PC-3 (cell line): ENCODE data around the gene GRIN1. TPM values are rescaled to one million over a fixed set of nuclear protein-coding genes. Genes with fewer than 3 reads are reported as not detected.

Experiments used
- ATAC-seq: fragments of 200-7000 bp; cut with Tn5 transposase; 2 replicates; pipeline ENCODE4 v1.9.1; 2020; ENCODE audit warnings: mild to moderate bottlenecking, moderate library complexity
- BruUV-seq: library from RNA; stranded (reverse); fragments of 400-500 nt; replicated peaks from 2 replicates; lab custom pipeline; 2021; lab: Mats Ljungman, UMichigan
- CTCF ChIA-PET: fragments of 300-600 bp; sonication (Branson Sonifier 250); formaldehyde crosslinking; loops from one replicate; lab custom pipeline; 2022; ENCODE audit warnings: antibody characterized with exemption; lab: Charles Lee
- POLR2A ChIA-PET: fragments of 300-600 bp; sonication (Branson Sonifier 250); formaldehyde crosslinking; loops from one replicate; lab custom pipeline; 2022; ENCODE audit warnings: antibody characterized with exemption; ENCODE audit not compliant: unreplicated experiment; lab: Charles Lee
- DNase-seq: peaks from one replicate; pipeline ENCODE4 v3.0.0-alpha.2; 2015
- H2AFZ ChIP-seq: fragments of 300-600 bp; sonication (generic); 2 replicates; pipeline ENCODE4 v1.6.0; 2016; ENCODE audit warnings: antibody characterized with exemption, low read length
- H3F3A ChIP-seq: fragments of 300-600 bp; sonication (generic); one replicate; pipeline ENCODE4 v1.6.0; 2017; ENCODE audit warnings: antibody characterized with exemption, low read length, control low read depth, mild to moderate bottlenecking; ENCODE audit not compliant: unreplicated experiment
- H3K27ac ChIP-seq: fragments of 300-600 bp; sonication (generic); 2 replicates; pipeline ENCODE4 v1.5.1; 2016; ENCODE audit warnings: mild to moderate bottlenecking, low read length
- H3K27me3 ChIP-seq: fragments of 300-600 bp; sonication (generic); 2 replicates; pipeline ENCODE4 v1.6.1; 2016; ENCODE audit warnings: low read length, mixed read lengths
- H3K36me3 ChIP-seq: fragments of 300-600 bp; sonication (generic); 2 replicates; pipeline ENCODE4 v1.6.1; 2016; ENCODE audit warnings: low read depth, mixed run types, low read length, mixed read lengths
- H3K4me1 ChIP-seq: fragments of 300-600 bp; sonication (generic); 2 replicates; pipeline ENCODE4 v1.5.1; 2016; ENCODE audit warnings: low read length; ENCODE audit not compliant: insufficient read depth
- H3K4me2 ChIP-seq: fragments of 300-600 bp; sonication (generic); 2 replicates; pipeline ENCODE4 v1.6.0; 2016; ENCODE audit warnings: low read length
- H3K4me3 ChIP-seq: fragments of 300-600 bp; sonication (generic); 2 replicates; pipeline ENCODE4 v1.5.1; 2016; ENCODE audit warnings: mild to moderate bottlenecking, low read length, mixed read lengths
- H3K79me2 ChIP-seq: fragments of 300-600 bp; sonication (generic); 2 replicates; pipeline ENCODE4 v1.6.1; 2017; ENCODE audit warnings: low read length, mixed read lengths
- H3K9ac ChIP-seq: fragments of 300-600 bp; sonication (generic); 2 replicates; pipeline ENCODE4 v1.6.0; 2016; ENCODE audit warnings: mild to moderate bottlenecking, low read length
- H3K9me2 ChIP-seq: fragments of 300-600 bp; sonication (generic); replicated peaks from 2 replicates; pipeline ENCODE4 v1.6.1; 2016; ENCODE audit warnings: mixed run types, low read length, mixed read lengths
- H3K9me3 ChIP-seq: fragments of 300-600 bp; sonication (generic); 2 replicates; pipeline ENCODE4 v1.6.1; 2016; ENCODE audit warnings: low read length, mixed read lengths
- H4K20me1 ChIP-seq: fragments of 300-600 bp; sonication (generic); 2 replicates; pipeline ENCODE4 v1.6.1; 2016; ENCODE audit warnings: low read length, mixed read lengths
- CTCF ChIP-seq: fragments of 300-600 bp; sonication (generic); conservative IDR thresholded peaks from 2 replicates; pipeline ENCODE4 v1.5.1; 2017; ENCODE audit warnings: antibody characterized with exemption, low read depth, mild to moderate bottlenecking, low read length
- EZH2 ChIP-seq: fragments of 300-600 bp; sonication (generic); IDR thresholded peaks from one replicate; pipeline ENCODE4 v1.6.1; 2017; ENCODE audit warnings: antibody characterized with exemption, mild to moderate bottlenecking, low read length; ENCODE audit not compliant: unreplicated experiment
- EZH2phosphoT487 ChIP-seq: fragments of 300-600 bp; sonication (generic); IDR thresholded peaks from 2 replicates; pipeline ENCODE4 v1.6.1; 2018; ENCODE audit warnings: mild to moderate bottlenecking, antibody characterized with exemption, low read length, borderline replicate concordance
- intact Hi-C: fragments of 100-400 bp; cut with micrococcal nuclease; formaldehyde crosslinking; loops from 2 replicates; pipeline ENCODE4 v1.9.0; 2023
- total RNA-seq: library from RNA; depleted of rRNA; stranded (reverse); fragments of >200 nt; gene quantifications from 2 replicates; pipeline ENCODE4 v1.2.3, GENCODE V29; 2014

Gene GRIN1
- total RNA-seq, 1 experiment from 2014 or later: 0.11 TPM

GRCh38 chr9:137187386-137187785, 48.4 kb downstream of the GRIN1 start:
- H2AFZ ChIP-seq: no peak overlapping the region
- H3F3A ChIP-seq: no peaks in the 10 kb centered on the region
- DNase-seq (no peak), ATAC-seq (no peak)
- H3K4me1 ChIP-seq: peaks cover 25% of the 10 kb centered on the region
- H3K4me2 ChIP-seq: peak overlapping the region; percentile 96
- peaks cover 40% of the 10 kb centered on the region for H3K79me2 ChIP-seq
- H3K27me3 ChIP-seq: no peaks in the 10 kb centered on the region
- H3K4me3 ChIP-seq: peak overlapping the region; percentile 99
- H3K9me3 ChIP-seq: no peaks in the 10 kb centered on the region
- TF ChIP-seq EZH2 (no peak), CTCF (no peak), EZH2phosphoT487 (no peak)
- no TSS peak for BruUV-seq
- H3K27ac ChIP-seq: no peak overlapping the region
- H3K9me2 ChIP-seq: no peaks in the 10 kb centered on the region
- CTCF ChIA-PET: no interaction called here
- intact Hi-C loops: loop anchor here (5.0 kb wide), 1 partner anchor 40 kb away; the partner anchor contains the start of genes CYSRT1 and RNF224
- peaks cover 11% of the 10 kb centered on the region for H4K20me1 ChIP-seq
- peak overlapping the region; percentile 93 for H3K9ac ChIP-seq
- POLR2A ChIA-PET: no interaction called here
- H3K36me3 ChIP-seq: no peaks in the 10 kb centered on the region

- BruUV-seq: TSS peak; percentile 74
- TF ChIP-seq EZH2phosphoT487 (no peak), CTCF (no peak), EZH2 (no peak)
- Histone ChIP-seq H3K79me2 (peaks cover 40% of the 10 kb centered on the region), H4K20me1 (peaks cover 11% of the 10 kb centered on the region), H3K27ac (peak overlapping the region; percentile 92; the same call in 1 of the 2 replicates), H2AFZ (peak overlapping the region; percentile 86), H3K4me1 (peaks cover 25% of the 10 kb centered on the region), H3K9me2 (no peaks in the 10 kb centered on the region), H3F3A (no peaks in the 10 kb centered on the region), H3K9ac (peak overlapping the region; percentile 93), H3K4me2 (peak overlapping the region; percentile 96), H3K9me3 (no peaks in the 10 kb centered on the region), H3K4me3 (peak overlapping the region; percentile 99), H3K27me3 (no peaks in the 10 kb centered on the region), H3K36me3 (no peaks in the 10 kb centered on the region)
- DNase-seq: no peak
- peak; percentile 2; the same call in 1 of the 2 replicates for ATAC-seq
- POLR2A ChIA-PET: no interaction called here
- intact Hi-C loops: loop anchor here (2.0 to 5.0 kb wide), 2 partner anchors 37 to 39 kb away; partner anchors contain the start of genes CYSRT1 and RNF224
- CTCF ChIA-PET: no interaction called here
These were observed 49.1 kb downstream of the GRIN1 start for GRCh38 chr9:137188086-137188489.
